HEK293 (cell line): ENCODE data around the gene DDX52.

Experiments used
- BCL11B ChIP-seq: fragments of 450-650 bp; formaldehyde crosslinking; IDR thresholded peaks from 2 replicates; pipeline ENCODE4 v1.5.1; 2016; ENCODE audit warnings: low read depth, missing biosample characterization, missing genetic modification characterization
- HOXC10 ChIP-seq: sonication (generic); formaldehyde crosslinking; IDR thresholded peaks from 2 replicates; pipeline ENCODE4 v1.8.1; 2023; ENCODE audit warnings: mild to moderate bottlenecking, missing genetic modification reagents
- KLF7 ChIP-seq: fragments of 450-650 bp; formaldehyde crosslinking; IDR thresholded peaks from 2 replicates; pipeline ENCODE4 v1.5.1; 2016; ENCODE audit warnings: missing biosample characterization, missing genetic modification characterization, borderline replicate concordance
- TRIM28 ChIP-seq: IDR thresholded peaks from 2 replicates; pipeline ENCODE4 v1.6.1; 2011; ENCODE audit warnings: low read length, control low read depth, borderline replicate concordance
- YY1 ChIP-seq: fragments of 450-650 bp; formaldehyde crosslinking; IDR thresholded peaks from 2 replicates; pipeline ENCODE4 v1.5.1; 2018; ENCODE audit warnings: missing biosample characterization, missing genetic modification characterization
- ZBTB21 ChIP-seq: fragments of 450-650 bp; formaldehyde crosslinking; IDR thresholded peaks from 2 replicates; pipeline ENCODE4 v1.5.1; 2017; ENCODE audit warnings: missing biosample characterization, missing genetic modification characterization
- ZBTB48 ChIP-seq: fragments of 450-650 bp; formaldehyde crosslinking; IDR thresholded peaks from 2 replicates; pipeline ENCODE4 v1.5.1; 2016; ENCODE audit warnings: missing biosample characterization, missing genetic modification characterization
- ZEB2 ChIP-seq: fragments of 450-650 bp; formaldehyde crosslinking; IDR thresholded peaks from 2 replicates; pipeline ENCODE4 v1.5.1; 2016; ENCODE audit warnings: missing biosample characterization, missing genetic modification characterization
- ZIC2 ChIP-seq: fragments of 450-650 bp; formaldehyde crosslinking; IDR thresholded peaks from 2 replicates; pipeline ENCODE4 v1.5.1; 2016; ENCODE audit warnings: missing biosample characterization, missing genetic modification characterization
- ZNF146 ChIP-seq: fragments of 450-650 bp; formaldehyde crosslinking; IDR thresholded peaks from 2 replicates; pipeline ENCODE4 v1.5.1; 2016; ENCODE audit warnings: missing biosample characterization, missing genetic modification characterization
- ZNF221 ChIP-seq: fragments of 450-650 bp; formaldehyde crosslinking; IDR thresholded peaks from 2 replicates; pipeline ENCODE4 v1.5.1; 2017; ENCODE audit warnings: missing biosample characterization, missing genetic modification characterization, borderline replicate concordance
- ZNF23 ChIP-seq: fragments of 450-650 bp; formaldehyde crosslinking; IDR thresholded peaks from 2 replicates; pipeline ENCODE4 v1.5.1; 2016; ENCODE audit warnings: missing biosample characterization, missing genetic modification characterization, borderline replicate concordance
- ZNF37A ChIP-seq: fragments of 450-650 bp; IDR thresholded peaks from 2 replicates; pipeline ENCODE4 v1.5.1; 2018; ENCODE audit warnings: missing biosample characterization, missing genetic modification characterization
- ZNF391 ChIP-seq: fragments of 450-650 bp; formaldehyde crosslinking; IDR thresholded peaks from 2 replicates; pipeline ENCODE4 v1.5.1; 2016; ENCODE audit warnings: low read depth, missing biosample characterization, missing genetic modification characterization, borderline replicate concordance
- ZNF394 ChIP-seq: fragments of 450-650 bp; formaldehyde crosslinking; IDR thresholded peaks from 2 replicates; pipeline ENCODE4 v1.5.1; 2016; ENCODE audit warnings: missing biosample characterization, missing genetic modification characterization, mild to moderate bottlenecking, moderate library complexity, borderline replicate concordance
- ZNF501 ChIP-seq: fragments of 450-650 bp; formaldehyde crosslinking; IDR thresholded peaks from 2 replicates; pipeline ENCODE4 v1.5.1; 2016; ENCODE audit warnings: missing biosample characterization, missing genetic modification characterization
- ZNF549 ChIP-seq: fragments of 450-650 bp; IDR thresholded peaks from 2 replicates; pipeline ENCODE4 v1.5.1; 2018; ENCODE audit warnings: missing biosample characterization, missing genetic modification characterization, mild to moderate bottlenecking, inconsistent platforms, moderate library complexity
- ZNF664 ChIP-seq: fragments of 450-650 bp; formaldehyde crosslinking; IDR thresholded peaks from 2 replicates; pipeline ENCODE4 v1.5.1; 2016; ENCODE audit warnings: missing biosample characterization, missing genetic modification characterization
- ZNF677 ChIP-seq: fragments of 450-650 bp; IDR thresholded peaks from 2 replicates; pipeline ENCODE4 v1.5.0; 2018; ENCODE audit warnings: missing biosample characterization, mild to moderate bottlenecking, missing genetic modification characterization, moderate library complexity
- ZNF768 ChIP-seq: fragments of 450-650 bp; formaldehyde crosslinking; IDR thresholded peaks from 2 replicates; pipeline ENCODE4 v1.5.1; 2018; ENCODE audit warnings: missing biosample characterization, mild to moderate bottlenecking, missing genetic modification characterization
- ZNF777 ChIP-seq: fragments of 450-650 bp; formaldehyde crosslinking; IDR thresholded peaks from 2 replicates; pipeline ENCODE4 v1.5.1; 2017; ENCODE audit warnings: missing biosample characterization, missing genetic modification characterization, borderline replicate concordance
- ZNF785 ChIP-seq: fragments of 450-650 bp; formaldehyde crosslinking; IDR thresholded peaks from 2 replicates; pipeline ENCODE4 v1.5.1; 2016; ENCODE audit warnings: missing biosample characterization, missing genetic modification characterization
- TF ChIP-seq, protein P1 (sequence below): fragments of 450-650 bp; IDR thresholded peaks from 2 replicates; pipeline ENCODE4 v1.5.1; 2018; ENCODE audit warnings: missing biosample characterization, mild to moderate bottlenecking, missing genetic modification characterization
- TF ChIP-seq, protein P2 (sequence below): fragments of 450-650 bp; formaldehyde crosslinking; IDR thresholded peaks from 2 replicates; pipeline ENCODE4; 2016; ENCODE audit warnings: missing biosample characterization, missing genetic modification characterization
- TF ChIP-seq, protein P3 (sequence below): fragments of 450-650 bp; formaldehyde crosslinking; IDR thresholded peaks from 2 replicates; pipeline ENCODE4 v1.5.1; 2017; ENCODE audit warnings: missing biosample characterization, missing genetic modification characterization
- TF ChIP-seq, protein P4 (sequence below): fragments of 450-650 bp; formaldehyde crosslinking; optimal IDR thresholded peaks from 2 replicates; pipeline ENCODE3; 2016; ENCODE audit warnings: missing biosample characterization, mild to moderate bottlenecking, missing genetic modification characterization
- TF ChIP-seq, protein P5 (sequence below): fragments of 450-650 bp; formaldehyde crosslinking; IDR thresholded peaks from 2 replicates; pipeline ENCODE4 v1.5.1; 2016; ENCODE audit warnings: missing biosample characterization, missing genetic modification characterization
- TF ChIP-seq, protein P6 (sequence below): fragments of 450-650 bp; formaldehyde crosslinking; IDR thresholded peaks from 2 replicates; pipeline ENCODE4 v1.5.1; 2016; ENCODE audit warnings: missing biosample characterization, missing genetic modification characterization
- TF ChIP-seq, protein P7 (sequence below): fragments of 450-650 bp; formaldehyde crosslinking; IDR thresholded peaks from 2 replicates; pipeline ENCODE4 v1.5.1; 2016; ENCODE audit warnings: missing biosample characterization, missing genetic modification characterization

The DDX52 gene

DNA sequence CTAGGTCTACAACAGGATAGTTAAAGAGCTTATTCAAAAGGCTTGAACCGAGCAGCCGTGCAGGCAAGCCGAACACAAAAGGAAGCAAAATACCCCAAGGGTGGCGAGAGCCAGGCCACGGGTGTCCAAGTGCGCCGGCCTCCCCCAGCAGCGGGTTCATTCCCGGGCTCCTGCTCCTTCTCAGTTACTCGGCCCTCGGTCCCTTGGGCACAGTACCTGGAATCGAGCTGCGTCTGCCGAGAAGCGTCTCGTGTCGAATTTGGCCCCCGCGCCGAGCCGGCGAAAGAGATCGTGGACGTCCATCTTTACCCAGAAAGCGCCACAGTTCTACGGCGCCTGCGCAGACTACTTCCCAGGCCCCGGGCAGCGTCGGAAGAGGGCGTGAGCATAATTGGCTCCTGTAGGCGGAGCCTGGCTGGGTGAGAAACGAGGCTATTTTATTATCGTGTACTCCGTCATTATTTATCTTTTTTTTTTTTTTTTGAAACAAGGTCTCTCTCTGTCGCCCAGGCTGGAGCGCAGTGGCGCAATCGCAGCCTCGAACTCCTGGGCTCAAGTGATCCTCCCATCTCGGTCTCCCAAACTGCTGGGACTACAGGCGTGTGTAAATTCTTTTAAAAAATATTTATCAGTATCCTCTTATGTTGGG, at the start of gene DDX52 (continued):
- TF ChIP-seq, protein P1, sequence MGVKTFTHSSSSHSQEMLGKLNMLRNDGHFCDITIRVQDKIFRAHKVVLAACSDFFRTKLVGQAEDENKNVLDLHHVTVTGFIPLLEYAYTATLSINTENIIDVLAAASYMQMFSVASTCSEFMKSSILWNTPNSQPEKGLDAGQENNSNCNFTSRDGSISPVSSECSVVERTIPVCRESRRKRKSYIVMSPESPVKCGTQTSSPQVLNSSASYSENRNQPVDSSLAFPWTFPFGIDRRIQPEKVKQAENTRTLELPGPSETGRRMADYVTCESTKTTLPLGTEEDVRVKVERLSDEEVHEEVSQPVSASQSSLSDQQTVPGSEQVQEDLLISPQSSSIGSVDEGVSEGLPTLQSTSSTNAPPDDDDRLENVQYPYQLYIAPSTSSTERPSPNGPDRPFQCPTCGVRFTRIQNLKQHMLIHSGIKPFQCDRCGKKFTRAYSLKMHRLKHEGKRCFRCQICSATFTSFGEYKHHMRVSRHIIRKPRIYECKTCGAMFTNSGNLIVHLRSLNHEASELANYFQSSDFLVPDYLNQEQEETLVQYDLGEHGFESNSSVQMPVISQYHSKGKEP (tag by site-specific recombination): no peak
- TF ChIP-seq ZNF677 (tag by site-specific recombination) (no peak), TRIM28 (no peak), BCL11B (tag by site-specific recombination) (no peak), ZNF37A (no peak), ZEB2 (tag by site-specific recombination) (peak; percentile 63), ZNF777 (tag by site-specific recombination) (no peak), YY1 (peak; percentile 70; the same call in 1 of the 2 replicates), ZNF391 (tag by site-specific recombination) (no peak), ZNF501 (tag by site-specific recombination) (peak; percentile 82), ZNF394 (tag by site-specific recombination) (no peak), ZNF785 (no peak), ZNF768 (tag by site-specific recombination) (no peak), HOXC10 (CRISPR knock-in tag) (no peak), ZNF146 (no peak), ZNF221 (no peak), ZBTB48 (no peak), KLF7 (tag by site-specific recombination) (no peak), ZNF664 (tag by site-specific recombination) (no peak), ZNF23 (tag by site-specific recombination) (no peak), ZBTB21 (peak; percentile 91), ZNF549 (no peak), ZIC2 (no peak)
- TF ChIP-seq, protein P2, sequence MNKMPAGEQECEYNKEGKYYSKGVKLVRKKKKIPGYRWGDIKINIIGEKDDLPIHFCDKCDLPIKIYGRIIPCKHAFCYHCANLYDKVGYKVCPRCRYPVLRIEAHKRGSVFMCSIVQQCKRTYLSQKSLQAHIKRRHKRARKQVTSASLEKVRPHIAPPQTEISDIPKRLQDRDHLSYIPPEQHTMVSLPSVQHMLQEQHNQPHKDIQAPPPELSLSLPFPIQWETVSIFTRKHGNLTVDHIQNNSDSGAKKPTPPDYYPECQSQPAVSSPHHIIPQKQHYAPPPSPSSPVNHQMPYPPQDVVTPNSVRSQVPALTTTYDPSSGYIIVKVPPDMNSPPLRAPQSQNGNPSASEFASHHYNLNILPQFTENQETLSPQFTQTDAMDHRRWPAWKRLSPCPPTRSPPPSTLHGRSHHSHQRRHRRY (tag by site-specific recombination): no peak
- TF ChIP-seq, protein P3, sequence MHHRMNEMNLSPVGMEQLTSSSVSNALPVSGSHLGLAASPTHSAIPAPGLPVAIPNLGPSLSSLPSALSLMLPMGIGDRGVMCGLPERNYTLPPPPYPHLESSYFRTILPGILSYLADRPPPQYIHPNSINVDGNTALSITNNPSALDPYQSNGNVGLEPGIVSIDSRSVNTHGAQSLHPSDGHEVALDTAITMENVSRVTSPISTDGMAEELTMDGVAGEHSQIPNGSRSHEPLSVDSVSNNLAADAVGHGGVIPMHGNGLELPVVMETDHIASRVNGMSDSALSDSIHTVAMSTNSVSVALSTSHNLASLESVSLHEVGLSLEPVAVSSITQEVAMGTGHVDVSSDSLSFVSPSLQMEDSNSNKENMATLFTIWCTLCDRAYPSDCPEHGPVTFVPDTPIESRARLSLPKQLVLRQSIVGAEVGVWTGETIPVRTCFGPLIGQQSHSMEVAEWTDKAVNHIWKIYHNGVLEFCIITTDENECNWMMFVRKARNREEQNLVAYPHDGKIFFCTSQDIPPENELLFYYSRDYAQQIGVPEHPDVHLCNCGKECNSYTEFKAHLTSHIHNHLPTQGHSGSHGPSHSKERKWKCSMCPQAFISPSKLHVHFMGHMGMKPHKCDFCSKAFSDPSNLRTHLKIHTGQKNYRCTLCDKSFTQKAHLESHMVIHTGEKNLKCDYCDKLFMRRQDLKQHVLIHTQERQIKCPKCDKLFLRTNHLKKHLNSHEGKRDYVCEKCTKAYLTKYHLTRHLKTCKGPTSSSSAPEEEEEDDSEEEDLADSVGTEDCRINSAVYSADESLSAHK (tag by site-specific recombination): no peak
- TF ChIP-seq, protein P4, sequence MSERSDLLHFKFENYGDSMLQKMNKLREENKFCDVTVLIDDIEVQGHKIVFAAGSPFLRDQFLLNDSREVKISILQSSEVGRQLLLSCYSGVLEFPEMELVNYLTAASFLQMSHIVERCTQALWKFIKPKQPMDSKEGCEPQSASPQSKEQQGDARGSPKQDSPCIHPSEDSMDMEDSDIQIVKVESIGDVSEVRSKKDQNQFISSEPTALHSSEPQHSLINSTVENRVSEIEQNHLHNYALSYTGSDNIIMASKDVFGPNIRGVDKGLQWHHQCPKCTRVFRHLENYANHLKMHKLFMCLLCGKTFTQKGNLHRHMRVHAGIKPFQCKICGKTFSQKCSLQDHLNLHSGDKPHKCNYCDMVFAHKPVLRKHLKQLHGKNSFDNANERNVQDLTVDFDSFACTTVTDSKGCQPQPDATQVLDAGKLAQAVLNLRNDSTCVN (tag by site-specific recombination): peak; percentile 9
- TF ChIP-seq, protein P5, sequence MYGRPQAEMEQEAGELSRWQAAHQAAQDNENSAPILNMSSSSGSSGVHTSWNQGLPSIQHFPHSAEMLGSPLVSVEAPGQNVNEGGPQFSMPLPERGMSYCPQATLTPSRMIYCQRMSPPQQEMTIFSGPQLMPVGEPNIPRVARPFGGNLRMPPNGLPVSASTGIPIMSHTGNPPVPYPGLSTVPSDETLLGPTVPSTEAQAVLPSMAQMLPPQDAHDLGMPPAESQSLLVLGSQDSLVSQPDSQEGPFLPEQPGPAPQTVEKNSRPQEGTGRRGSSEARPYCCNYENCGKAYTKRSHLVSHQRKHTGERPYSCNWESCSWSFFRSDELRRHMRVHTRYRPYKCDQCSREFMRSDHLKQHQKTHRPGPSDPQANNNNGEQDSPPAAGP (tag by site-specific recombination): no peak
- TF ChIP-seq, protein P6, sequence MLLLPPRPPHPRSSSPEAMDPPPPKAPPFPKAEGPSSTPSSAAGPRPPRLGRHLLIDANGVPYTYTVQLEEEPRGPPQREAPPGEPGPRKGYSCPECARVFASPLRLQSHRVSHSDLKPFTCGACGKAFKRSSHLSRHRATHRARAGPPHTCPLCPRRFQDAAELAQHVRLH: 0 out of 2 replicates have a peak, but pooled peaks have one; percentile 11
- TF ChIP-seq, protein P7, sequence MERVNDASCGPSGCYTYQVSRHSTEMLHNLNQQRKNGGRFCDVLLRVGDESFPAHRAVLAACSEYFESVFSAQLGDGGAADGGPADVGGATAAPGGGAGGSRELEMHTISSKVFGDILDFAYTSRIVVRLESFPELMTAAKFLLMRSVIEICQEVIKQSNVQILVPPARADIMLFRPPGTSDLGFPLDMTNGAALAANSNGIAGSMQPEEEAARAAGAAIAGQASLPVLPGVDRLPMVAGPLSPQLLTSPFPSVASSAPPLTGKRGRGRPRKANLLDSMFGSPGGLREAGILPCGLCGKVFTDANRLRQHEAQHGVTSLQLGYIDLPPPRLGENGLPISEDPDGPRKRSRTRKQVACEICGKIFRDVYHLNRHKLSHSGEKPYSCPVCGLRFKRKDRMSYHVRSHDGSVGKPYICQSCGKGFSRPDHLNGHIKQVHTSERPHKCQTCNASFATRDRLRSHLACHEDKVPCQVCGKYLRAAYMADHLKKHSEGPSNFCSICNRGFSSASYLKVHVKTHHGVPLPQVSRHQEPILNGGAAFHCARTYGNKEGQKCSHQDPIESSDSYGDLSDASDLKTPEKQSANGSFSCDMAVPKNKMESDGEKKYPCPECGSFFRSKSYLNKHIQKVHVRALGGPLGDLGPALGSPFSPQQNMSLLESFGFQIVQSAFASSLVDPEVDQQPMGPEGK (tag by site-specific recombination): peak; percentile 31; the same call in 1 of the 2 replicates
